Gastrocnemius medialis (tissue), 4 donors: Measurements from ENCODE around the gene BICD2. TPM values are rescaled to one million over a fixed set of nuclear protein-coding genes. Genes with fewer than 3 reads are reported as not detected.

Source experiments
- ATAC-seq, 2 donors: fragments of 150-250 bp; one replicate each; pipeline ENCODE4 v1.9.1; 2016
- DNase-seq, 2 donors: peaks; one replicate each; pipeline ENCODE4 v3.0.0-alpha.2; 2019
- H3K27ac ChIP-seq, 4 donors: fragments of 200-600 bp; sonication (generic); 1 replicate in 1 of 4; 2 replicates in 3 of 4; pipeline ENCODE4 v1.5.1; 2016 to 2018; ENCODE audit warnings: mild to moderate bottlenecking in 2 of 4, moderate library complexity in 1 of 4
- H3K27me3 ChIP-seq, 3 donors: fragments of 200-600 bp; sonication (generic) in 2 of 3; 1 replicate in 1 of 3; 2 replicates in 2 of 3; pipeline versions ENCODE4 v1.5.1 to v1.6.0; 2016 to 2019; ENCODE audit warnings: mild to moderate bottlenecking in 1 of 3, moderate library complexity in 1 of 3
- H3K36me3 ChIP-seq, 2 donors: fragments of 200-600 bp; sonication (generic) in 1 of 2; one replicate each; pipeline ENCODE4 v1.5.1; 2017 to 2018
- H3K4me1 ChIP-seq, 2 donors: fragments of 200-600 bp; sonication (generic) in 1 of 2; one replicate each; pipeline ENCODE4 v1.5.1; 2016 to 2017; ENCODE audit warnings: mild to moderate bottlenecking in 2 of 2
- H3K4me3 ChIP-seq, 4 donors: fragments of 200-600 bp; sonication (generic) in 3 of 4; 1 replicate in 1 of 4; 2 replicates in 3 of 4; pipeline ENCODE4 v1.5.1; 2016 to 2019; ENCODE audit warnings: mild to moderate bottlenecking in 2 of 4
- H3K9me3 ChIP-seq, 3 donors: fragments of 200-600 bp; sonication (generic) in 2 of 3; 1 replicate in 1 of 3; 2 replicates in 2 of 3; pipeline ENCODE4 v1.5.1; 2016 to 2019
- POLR2A ChIP-seq, 2 donors: fragments of 450-650 bp; IDR thresholded peaks; one replicate each; pipeline ENCODE4 v1.6.1; 2017; ENCODE audit warnings: antibody characterized with exemption in 2 of 2, mild to moderate bottlenecking in 2 of 2, moderate library complexity in 2 of 2
- in situ Hi-C, 4 donors: fragments of 200-750 bp; cut with MboI; loops; one replicate each; pipeline versions ENCODE4 v1.15.0 to v1.8.0; 2017; ENCODE audit warnings: low sequenced_read_pairs in 4 of 4
- intact Hi-C: fragments of 100-400 bp; cut with DNase I; formaldehyde crosslinking; loops from one replicate; pipeline ENCODE4 v1.15.1; 2023; ENCODE audit warnings: low total_unique reads
- total RNA-seq, 4 donors: library from RNA; depleted of rRNA; stranded (reverse); fragments of >200 nt; gene quantifications; one replicate each; pipeline versions ENCODE4 v1.1.0 to v1.2.3, GENCODE V29; 2016
- TF ChIP-seq, protein P1 (sequence below), 5 experiments: fragments of 450-650 bp in 3 of 5; fragments of 200-600 bp in 2 of 5; sonication (generic) in 2 of 5; IDR thresholded peaks in 4 of 5; conservative IDR thresholded peaks in 1 of 5; 1 replicate in 4 of 5; 2 replicates in 1 of 5; pipeline ENCODE4 v1.5.1; 2016 to 2019; ENCODE audit warnings: antibody characterized with exemption in 5 of 5, mild to moderate bottlenecking in 3 of 5, moderate library complexity in 3 of 5

Gene BICD2
- total RNA-seq, 4 donors from 2014 or later = 21.5 to 54.6 (median 38.7) TPM

DNA sequence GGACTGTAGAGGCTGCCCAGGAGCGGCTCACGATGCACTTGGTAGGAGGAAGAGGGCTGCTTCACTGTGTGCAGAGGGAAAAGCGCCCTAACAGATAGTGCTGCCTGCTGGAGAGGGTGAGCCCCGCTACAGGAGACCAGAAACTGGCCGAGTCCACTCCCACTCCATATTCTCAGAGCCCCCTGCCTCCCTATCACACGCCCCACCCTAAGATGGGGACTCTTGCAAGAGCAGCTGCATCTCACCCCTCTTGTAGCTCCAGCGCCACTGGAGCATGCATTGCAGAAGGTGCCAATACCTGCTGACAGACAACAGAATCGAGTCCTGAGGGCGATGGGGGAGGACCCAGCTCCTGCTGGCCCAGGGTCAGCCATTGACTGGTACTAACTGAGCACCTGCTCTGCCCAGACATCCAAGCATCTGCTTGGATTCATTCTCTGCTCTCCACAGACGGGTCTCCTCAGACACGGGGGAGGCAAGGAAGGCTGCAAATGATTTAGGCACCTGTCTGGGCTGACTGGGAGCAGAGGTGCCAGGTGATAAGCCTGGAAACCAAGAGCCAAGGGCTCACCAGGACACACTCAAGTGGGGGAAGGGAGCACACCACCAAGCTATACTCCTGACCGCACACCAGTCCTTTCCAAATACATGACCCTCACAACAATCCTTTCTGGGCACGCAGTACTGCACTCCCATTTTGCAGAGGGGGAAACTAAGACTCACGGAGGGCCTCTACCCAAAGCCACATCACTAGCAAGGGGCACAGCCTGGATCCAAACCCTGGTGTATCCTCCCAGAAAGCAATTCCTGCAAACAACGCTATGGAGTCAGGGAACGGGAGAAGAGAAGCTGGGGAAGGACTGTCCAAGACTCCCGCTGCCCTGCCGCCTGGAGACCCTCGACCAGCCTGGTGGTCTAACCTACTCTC, 1.6 kb downstream of the BICD2 start:
- Histone ChIP-seq H3K27me3 (no peaks in the 10 kb centered on the region), H3K9me3 (no peaks in the 10 kb centered on the region), H3K4me3 (peak overlapping the region; percentile 80 to 92 (median 86)), H3K27ac (peak overlapping the region in 3 of 4 donors; percentile 74 to 86 (median 85)), H3K36me3 (no peaks in the 10 kb centered on the region), H3K4me1 (peaks cover 50% of the 10 kb centered on the region in 2 donors)
- no peak for DNase-seq
- no peak for TF ChIP-seq POLR2A (IDR thresholded peaks at IDR 0.05)
- TF ChIP-seq, protein P1, sequence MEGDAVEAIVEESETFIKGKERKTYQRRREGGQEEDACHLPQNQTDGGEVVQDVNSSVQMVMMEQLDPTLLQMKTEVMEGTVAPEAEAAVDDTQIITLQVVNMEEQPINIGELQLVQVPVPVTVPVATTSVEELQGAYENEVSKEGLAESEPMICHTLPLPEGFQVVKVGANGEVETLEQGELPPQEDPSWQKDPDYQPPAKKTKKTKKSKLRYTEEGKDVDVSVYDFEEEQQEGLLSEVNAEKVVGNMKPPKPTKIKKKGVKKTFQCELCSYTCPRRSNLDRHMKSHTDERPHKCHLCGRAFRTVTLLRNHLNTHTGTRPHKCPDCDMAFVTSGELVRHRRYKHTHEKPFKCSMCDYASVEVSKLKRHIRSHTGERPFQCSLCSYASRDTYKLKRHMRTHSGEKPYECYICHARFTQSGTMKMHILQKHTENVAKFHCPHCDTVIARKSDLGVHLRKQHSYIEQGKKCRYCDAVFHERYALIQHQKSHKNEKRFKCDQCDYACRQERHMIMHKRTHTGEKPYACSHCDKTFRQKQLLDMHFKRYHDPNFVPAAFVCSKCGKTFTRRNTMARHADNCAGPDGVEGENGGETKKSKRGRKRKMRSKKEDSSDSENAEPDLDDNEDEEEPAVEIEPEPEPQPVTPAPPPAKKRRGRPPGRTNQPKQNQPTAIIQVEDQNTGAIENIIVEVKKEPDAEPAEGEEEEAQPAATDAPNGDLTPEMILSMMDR (IDR thresholded peaks at IDR 0.05 in 4 of 5, conservative IDR thresholded peaks at IDR 0.05 in 1 of 5) = no peak
- in situ Hi-C loops (loop anchor here in 1 of 4 donors (10.0 to 25.0 kb wide), 2 partner anchors 98 to 451 kb away; no protein-coding TSS in a partner anchor), intact Hi-C loops (loop anchor here (10.0 kb wide), 1 partner anchor 468 kb away; the partner anchor contains the start of gene IARS1)
- no peak for ATAC-seq

DNA sequence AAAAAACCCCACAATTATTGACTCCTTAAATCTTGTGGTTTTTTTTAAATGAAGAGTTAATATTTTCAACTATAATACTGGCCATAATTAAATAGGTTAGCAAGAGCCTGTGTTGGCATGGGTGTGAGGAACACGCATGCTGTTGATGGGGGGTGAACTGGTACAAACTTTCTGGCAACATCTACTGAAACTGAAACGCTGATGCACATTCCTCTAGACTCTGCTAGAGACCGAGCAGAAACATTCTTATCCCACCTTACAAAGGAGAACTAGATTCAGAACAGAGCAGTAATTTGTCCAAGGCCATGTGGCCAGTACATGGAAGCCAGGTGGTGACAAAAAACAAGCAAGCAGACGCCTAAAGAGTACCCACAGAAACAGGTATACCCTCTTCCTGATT, 2.4 kb downstream of the BICD2 start:
- H3K4me3 ChIP-seq = no peak overlapping the region
- no peaks in the 10 kb centered on the region for H3K27me3 ChIP-seq
- H3K36me3 ChIP-seq = no peaks in the 10 kb centered on the region
- H3K4me1 ChIP-seq = peaks cover 50% of the 10 kb centered on the region in 2 donors
- ATAC-seq (no peak), DNase-seq (no peak)
- no peak for TF ChIP-seq POLR2A (IDR thresholded peaks at IDR 0.05)
- no peak overlapping the region for H3K27ac ChIP-seq
- intact Hi-C loops = loop anchor here (10.0 kb wide), 1 partner anchor 467 kb away; the partner anchor contains the start of gene IARS1
- in situ Hi-C loops = loop anchor here in 1 of 4 donors (10.0 to 25.0 kb wide), 2 partner anchors 97 to 450 kb away; no protein-coding TSS in a partner anchor
- no peaks in the 10 kb centered on the region for H3K9me3 ChIP-seq

DNA sequence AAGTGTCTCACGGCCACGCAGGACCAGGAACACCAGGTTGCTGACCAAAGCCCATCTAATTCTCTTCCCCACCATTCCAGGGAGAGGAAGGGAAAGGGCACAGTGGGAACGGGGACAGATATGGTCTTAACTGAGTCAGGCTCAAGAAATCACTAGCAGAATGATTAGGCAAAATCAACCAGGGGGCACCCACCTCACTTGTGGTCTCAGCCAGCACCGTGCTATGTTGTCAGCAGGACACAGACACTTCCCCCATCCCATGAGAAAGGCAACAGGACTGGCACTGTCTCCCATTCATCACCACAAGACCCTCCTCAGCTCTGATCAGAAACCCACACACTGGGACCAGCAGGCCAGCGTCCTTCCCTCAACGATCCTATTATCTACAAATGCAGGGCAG, 2.9 kb downstream of the BICD2 start:
- peak overlapping the region in 1 of 4 donors; percentile 8 for H3K27ac ChIP-seq
- TF ChIP-seq POLR2A (IDR thresholded peaks at IDR 0.05) = no peak
- no peak overlapping the region for H3K4me3 ChIP-seq
- no peak for DNase-seq
- no peaks in the 10 kb centered on the region for H3K27me3 ChIP-seq
- intact Hi-C loops = loop anchor here (10.0 kb wide), 1 partner anchor 467 kb away; the partner anchor contains the start of gene IARS1
- H3K36me3 ChIP-seq = no peaks in the 10 kb centered on the region
- ATAC-seq = no peak
- in situ Hi-C loops = loop anchor here in 1 of 4 donors (10.0 to 25.0 kb wide), 2 partner anchors 97 to 449 kb away; no protein-coding TSS in a partner anchor
- peaks cover 53 to 55% of the 10 kb centered on the region in 2 donors for H3K4me1 ChIP-seq
- no peaks in the 10 kb centered on the region for H3K9me3 ChIP-seq

DNA sequence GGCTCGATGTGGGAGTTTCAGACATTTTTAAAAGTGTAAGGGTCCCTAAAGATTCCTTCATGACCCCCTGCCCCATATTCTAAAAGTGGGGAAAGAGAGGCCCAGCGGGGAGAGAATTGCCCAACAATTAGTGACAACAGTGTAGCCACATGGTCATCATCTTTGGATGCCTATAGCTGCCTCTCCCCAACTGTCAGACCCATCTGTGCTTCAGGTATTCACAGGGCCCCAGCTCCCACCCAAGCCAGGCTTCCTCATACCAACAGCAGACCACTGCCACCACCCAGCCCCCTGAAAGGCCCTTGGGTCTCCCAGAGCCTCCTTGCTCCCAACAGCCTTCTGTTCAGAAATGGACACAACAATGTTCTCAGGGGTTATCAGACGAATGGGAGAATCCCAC, 4.1 kb downstream of the BICD2 start:
- Histone ChIP-seq H3K9me3 (no peaks in the 10 kb centered on the region), H3K36me3 (no peaks in the 10 kb centered on the region), H3K27ac (peak overlapping the region; percentile 41 to 65 (median 62)), H3K27me3 (no peaks in the 10 kb centered on the region), H3K4me1 (peaks cover 50 to 54% of the 10 kb centered on the region in 2 donors), H3K4me3 (no peak overlapping the region)
- no peak for ATAC-seq
- no peak for DNase-seq
- intact Hi-C loops = loop anchor here (10.0 kb wide), 1 partner anchor 466 kb away; the partner anchor contains the start of gene IARS1
- in situ Hi-C loops = loop anchor here in 1 of 4 donors (10.0 to 25.0 kb wide), 2 partner anchors 96 to 448 kb away; no protein-coding TSS in a partner anchor
- TF ChIP-seq POLR2A (IDR thresholded peaks at IDR 0.05) = no peak
- TF ChIP-seq, protein P1 (IDR thresholded peaks at IDR 0.05 in 4 of 5, conservative IDR thresholded peaks at IDR 0.05 in 1 of 5) = no peak

DNA sequence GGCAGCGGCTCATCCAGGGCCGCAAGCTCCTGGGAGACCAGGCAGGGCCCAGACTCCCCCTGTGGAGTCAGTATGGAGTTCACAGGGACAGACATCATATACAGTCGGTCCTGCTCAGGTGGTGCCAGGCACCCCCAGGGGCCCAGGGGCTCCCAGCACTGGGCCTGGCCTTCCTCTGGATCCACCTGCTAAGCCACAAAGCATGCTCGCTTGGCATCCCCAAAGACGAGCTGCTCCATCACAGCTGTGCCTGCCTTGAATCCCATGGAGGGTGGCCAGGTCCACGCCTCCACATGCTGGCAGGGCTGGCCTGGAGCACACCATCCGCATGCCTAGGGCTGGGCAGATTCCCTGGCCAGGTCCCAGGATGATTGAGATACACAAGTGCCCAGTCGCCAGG, 4.6 kb downstream of the BICD2 start:
- TF ChIP-seq, protein P1 (IDR thresholded peaks at IDR 0.05 in 4 of 5, conservative IDR thresholded peaks at IDR 0.05 in 1 of 5) = no peak
- no peak for TF ChIP-seq POLR2A (IDR thresholded peaks at IDR 0.05)
- DNase-seq (peak; percentile 85 to 91), ATAC-seq (peak; percentile 40 to 51)
- Histone ChIP-seq H3K36me3 (no peaks in the 10 kb centered on the region), H3K4me3 (no peak overlapping the region), H3K27me3 (no peaks in the 10 kb centered on the region), H3K9me3 (no peaks in the 10 kb centered on the region), H3K4me1 (peaks cover 50 to 54% of the 10 kb centered on the region in 2 donors), H3K27ac (peak overlapping the region; percentile 41 to 65 (median 62))
- in situ Hi-C loops (loop anchor here in 1 of 4 donors (10.0 to 25.0 kb wide), 2 partner anchors 95 to 448 kb away; no protein-coding TSS in a partner anchor), intact Hi-C loops (loop anchor here (10.0 kb wide), 1 partner anchor 465 kb away; the partner anchor contains the start of gene IARS1)
